Measurements from ENCODE around the gene IP6K2.

IP6K2 gene

GRCh38 chr3:48689384-48689783 lies 27.6 kb downstream of the IP6K2 start:
- Histone ChIP-seq H3K27ac (no peak overlapping the region), H3K36me3 (ENCODE audit: control insufficient read depth, insufficient read depth, low read length) (no peaks in the 10 kb centered on the region), H3K9me3 (ENCODE audit: control insufficient read depth, low read length) (no peaks in the 10 kb centered on the region), H3K79me2 (peaks cover 70% of the 10 kb centered on the region), H3K4me1 (peaks cover 16% of the 10 kb centered on the region), H2AFZ (no peak overlapping the region), H3K4me3 (ENCODE audit: low read depth, low read length) (no peak overlapping the region), H3K9ac (no peak overlapping the region), H3K27me3 (ENCODE audit: control insufficient read depth, insufficient read depth, low read length) (no peaks in the 10 kb centered on the region), H3K4me2 (ENCODE audit: low read length) (no peak overlapping the region)
- no peak for TF ChIP-seq CTCF (IDR thresholded peaks at IDR 0.05)

- Histone ChIP-seq H3K79me2 (peaks cover 67% of the 10 kb centered on the region), H3K27me3 (ENCODE audit: control insufficient read depth, insufficient read depth, low read length) (no peaks in the 10 kb centered on the region), H3K4me2 (ENCODE audit: low read length) (no peak overlapping the region), H3K27ac (no peak overlapping the region), H2AFZ (no peak overlapping the region), H3K9ac (no peak overlapping the region), H3K4me1 (peaks cover 11% of the 10 kb centered on the region), H3K9me3 (ENCODE audit: control insufficient read depth, low read length) (no peaks in the 10 kb centered on the region), H3K4me3 (ENCODE audit: low read depth, low read length) (no peak overlapping the region), H3K36me3 (ENCODE audit: control insufficient read depth, insufficient read depth, low read length) (no peaks in the 10 kb centered on the region)
- no peak for TF ChIP-seq CTCF (IDR thresholded peaks at IDR 0.05)
These were observed 28.3 kb downstream of the IP6K2 start for GRCh38 chr3:48688737-48689075.

GRCh38 chr3:48688032-48688736 lies 28.8 kb downstream of the IP6K2 start:
- Histone ChIP-seq H3K4me1 (peaks cover 14% of the 10 kb centered on the region), H3K27me3 (ENCODE audit: control insufficient read depth, insufficient read depth, low read length) (no peaks in the 10 kb centered on the region), H3K4me3 (ENCODE audit: low read depth, low read length) (no peak overlapping the region), H3K27ac (no peak overlapping the region), H3K4me2 (ENCODE audit: low read length) (no peak overlapping the region), H3K36me3 (ENCODE audit: control insufficient read depth, insufficient read depth, low read length) (no peaks in the 10 kb centered on the region), H3K79me2 (peaks cover 65% of the 10 kb centered on the region), H3K9me3 (ENCODE audit: control insufficient read depth, low read length) (no peaks in the 10 kb centered on the region), H3K9ac (no peak overlapping the region), H2AFZ (no peak overlapping the region)
- no peak for TF ChIP-seq CTCF (IDR thresholded peaks at IDR 0.05)

GRCh38 chr3:48687220-48687678 lies 29.8 kb downstream of the IP6K2 start:
- no peaks in the 10 kb centered on the region for H3K36me3 ChIP-seq (ENCODE audit: control insufficient read depth, insufficient read depth, low read length)

More at GRCh38 chr3:48687220-48687678, 29.8 kb downstream of the IP6K2 start:
- no peaks in the 10 kb centered on the region for H3K27me3 ChIP-seq (ENCODE audit: control insufficient read depth, insufficient read depth, low read length)
- H3K27ac ChIP-seq, result peak overlapping the region; percentile 12
- H3K9ac ChIP-seq, result no peak overlapping the region
- H3K4me1 ChIP-seq, result peaks cover 23% of the 10 kb centered on the region
- H3K79me2 ChIP-seq, result peaks cover 56% of the 10 kb centered on the region
- H3K4me2 ChIP-seq (ENCODE audit: low read length), result no peak overlapping the region
- TF ChIP-seq CTCF (IDR thresholded peaks at IDR 0.05), result no peak
- H3K9me3 ChIP-seq (ENCODE audit: control insufficient read depth, low read length), result no peaks in the 10 kb centered on the region
- H2AFZ ChIP-seq, result no peak overlapping the region
- no peak overlapping the region for H3K4me3 ChIP-seq (ENCODE audit: low read depth, low read length)

All from parathyroid adenoma (tissue), 2 donors.